C4-2B (cell line): Measurements from ENCODE around the gene ZBTB43.

ENCODE experiments used
- CTCF ChIP-seq: fragments of 450-650 bp; conservative IDR thresholded peaks from 2 replicates; pipeline ENCODE4 v1.5.1; 2017; ENCODE audit warnings: mild to moderate bottlenecking
- ZFX ChIP-seq: fragments of 450-650 bp; IDR thresholded peaks from 2 replicates; pipeline ENCODE4 v1.6.1; 2017

DNA sequence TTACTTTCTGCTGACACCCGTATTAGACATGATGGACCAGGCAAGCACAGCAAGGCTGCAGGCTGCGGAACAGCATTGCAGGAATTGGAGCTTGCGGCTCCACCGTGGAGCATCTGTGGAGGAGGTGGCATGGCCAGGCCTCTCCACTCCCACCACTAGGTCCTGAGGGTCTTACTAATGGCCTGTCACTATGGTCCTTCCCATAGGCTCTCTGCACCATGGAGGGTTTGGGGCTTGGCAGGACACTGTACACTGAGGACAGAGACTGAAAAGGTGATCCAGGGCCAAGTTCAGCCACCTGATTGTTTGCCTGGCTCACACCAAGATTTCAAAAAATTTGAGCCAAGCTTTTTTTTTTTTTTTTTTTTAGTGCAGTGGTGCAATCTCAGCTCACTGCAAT is 14.3 kb upstream of the ZBTB43 start:
- TF ChIP-seq CTCF: no peak
- no peak for TF ChIP-seq ZFX
